GM18873 (cell line): ENCODE data around the gene RAD51D.
"Not testable (repeated sequence)": the region's sequence is repeated elsewhere in the genome, so short reads cannot be mapped to it uniquely, and the experiment has no call there.

Experiments used
- ATAC-seq: cut with Tn5 transposase; IDR thresholded peaks from one replicate; pipeline ENCODE4 v1.9.1; 2021; ENCODE audit warnings: mild to moderate bottlenecking, moderate library complexity, moderate number of reproducible peaks; ENCODE audit not compliant: unreplicated experiment, low FRiP score

Gene RAD51D

GRCh38 chr17:35073183-35073790, 46.4 kb downstream of the RAD51D start:
- no peak for ATAC-seq

GRCh38 chr17:35069311-35069710, 50.3 kb downstream of the RAD51D start:
- ATAC-seq, result no peak

GRCh38 chr17:35068249-35068648, 51.4 kb downstream of the RAD51D start:
- ATAC-seq, result no peak

GRCh38 chr17:35065880-35066279, 53.8 kb downstream of the RAD51D start:
- no peak for ATAC-seq

- ATAC-seq, result no peak
These were observed 55.0 kb downstream of the RAD51D start for GRCh38 chr17:35064516-35065215.

- peak; percentile 89 for ATAC-seq
These were observed 56.0 kb downstream of the RAD51D start, which contains the start of gene RFFL for GRCh38 chr17:35063514-35064223. RFFL (minus strand) TSS chr17:35063707; CDS start chr17:35026553, 37,154 bp downstream.

- no peak for ATAC-seq
These were observed 57.4 kb downstream of the RAD51D start for GRCh38 chr17:35062308-35062707.

- no peak for ATAC-seq
These were observed 62.2 kb downstream of the RAD51D start for GRCh38 chr17:35057332-35057915.

GRCh38 chr17:35056013-35056412, 63.6 kb downstream of the RAD51D start:
- no peak for ATAC-seq

GRCh38 chr17:35053204-35053603, 66.5 kb downstream of the RAD51D start:
- no peak for ATAC-seq

- ATAC-seq, result no peak
These were observed 66.9 kb downstream of the RAD51D start for GRCh38 chr17:35052780-35053179.

GRCh38 chr17:35052241-35052610, 67.4 kb downstream of the RAD51D start:
- no peak for ATAC-seq

GRCh38 chr17:35051579-35052240, 68.0 kb downstream of the RAD51D start:
- no peak for ATAC-seq

- ATAC-seq, result no peak
These were observed 68.5 kb downstream of the RAD51D start for GRCh38 chr17:35051183-35051578.

- no peak for ATAC-seq
These were observed 69.5 kb downstream of the RAD51D start for GRCh38 chr17:35050170-35050569.

GRCh38 chr17:35048685-35049379, 70.8 kb downstream of the RAD51D start:
- ATAC-seq, result no peak

GRCh38 chr17:35046740-35047283, 72.8 kb downstream of the RAD51D start:
- no peak for ATAC-seq

- ATAC-seq, result no peak
These were observed 73.4 kb downstream of the RAD51D start for GRCh38 chr17:35046245-35046644.

GRCh38 chr17:35045458-35045979, 74.1 kb downstream of the RAD51D start:
- not testable (repeated sequence) for ATAC-seq

- no peak for ATAC-seq
These were observed 75.5 kb downstream of the RAD51D start for GRCh38 chr17:35044181-35044580.
